HG02970 (cell line): ENCODE data around the gene LHFPL6.
"Not testable (repeated sequence)": the region's sequence is repeated elsewhere in the genome, so short reads cannot be mapped to it uniquely, and the experiment has no call there.

Source experiments
- ATAC-seq: cut with Tn5 transposase; IDR thresholded peaks from one replicate; pipeline ENCODE4 v1.9.1; 2021; ENCODE audit warnings: mild to moderate bottlenecking, moderate library complexity, moderate number of reproducible peaks; ENCODE audit not compliant: unreplicated experiment, low FRiP score

Gene LHFPL6

GRCh38 chr13:39369161-39369890 is 233.7 kb downstream of the LHFPL6 start:
- no peak for ATAC-seq

GRCh38 chr13:39365879-39366278 is 237.1 kb downstream of the LHFPL6 start:
- no peak for ATAC-seq

- no peak for ATAC-seq
Measured at GRCh38 chr13:39364947-39365468, 238.0 kb downstream of the LHFPL6 start.

GRCh38 chr13:39363382-39363772 is 239.6 kb downstream of the LHFPL6 start:
- no peak for ATAC-seq

GRCh38 chr13:39362652-39363381 is 240.2 kb downstream of the LHFPL6 start:
- no peak for ATAC-seq

GRCh38 chr13:39353988-39354387 is 249.0 kb downstream of the LHFPL6 start:
- no peak for ATAC-seq

GRCh38 chr13:39350461-39350881 is 252.5 kb downstream of the LHFPL6 start:
- ATAC-seq = no peak

GRCh38 chr13:39349391-39349960 is 253.5 kb downstream of the LHFPL6 start:
- ATAC-seq = no peak

- ATAC-seq = no peak
Measured at GRCh38 chr13:39347926-39348901, 254.8 kb downstream of the LHFPL6 start.

- no peak for ATAC-seq
Measured at GRCh38 chr13:39345982-39346381, 257.0 kb downstream of the LHFPL6 start.

GRCh38 chr13:39341251-39341650 is 261.7 kb downstream of the LHFPL6 start:
- no peak for ATAC-seq

- ATAC-seq = not testable (repeated sequence)
Measured at GRCh38 chr13:39338114-39338513, 264.9 kb downstream of the LHFPL6 start.

- ATAC-seq = no peak
Measured at GRCh38 chr13:39336937-39337336, 266.1 kb downstream of the LHFPL6 start.

GRCh38 chr13:39336207-39336606 is 266.8 kb downstream of the LHFPL6 start:
- ATAC-seq = no peak

GRCh38 chr13:39335721-39336120 is 267.3 kb downstream of the LHFPL6 start:
- no peak for ATAC-seq

- ATAC-seq = no peak
Measured at GRCh38 chr13:39330504-39330903, 272.5 kb downstream of the LHFPL6 start.

- no peak for ATAC-seq
Measured at GRCh38 chr13:39329182-39329639, 273.8 kb downstream of the LHFPL6 start.

GRCh38 chr13:39327172-39327479 is 275.9 kb downstream of the LHFPL6 start:
- no peak for ATAC-seq

GRCh38 chr13:39326469-39327171 is 276.4 kb downstream of the LHFPL6 start:
- no peak for ATAC-seq
